Stimulated activated CD4-positive, alpha-beta T cell treated with anti-CD3 and anti-CD28 coated beads, TNF-alpha, amount 100 ng/mL, for 4 hours (primary cell): ENCODE results near the gene INO80E.
"Not testable (repeated sequence)": the region's sequence is repeated elsewhere in the genome, so short reads cannot be mapped to it uniquely, and the experiment has no call there.

Source experiments
- DNase-seq, 3 experiments: peaks; one replicate each; pipeline ENCODE4 v3.0.0-alpha.2; 2020; ENCODE audit warnings: low read depth in 3 of 3

Gene INO80E

GRCh38 chr16:30009990-30010843 lies 14.2 kb downstream of the INO80E start:
- no peak for DNase-seq

- no peak for DNase-seq
These were observed 15.0 kb downstream of the INO80E start, which contains the start of gene DOC2A for GRCh38 chr16:30010844-30011713. Gene DOC2A (minus strand): TSS chr16:30011027. CDS start chr16:30010222, 805 bp downstream.

- DNase-seq = no peak
These were observed 15.9 kb downstream of the INO80E start for GRCh38 chr16:30011714-30012504.

- not testable (repeated sequence) for DNase-seq
These were observed 16.6 kb downstream of the INO80E start for GRCh38 chr16:30012598-30012997.

GRCh38 chr16:30015450-30015849 lies 19.4 kb downstream of the INO80E start:
- not testable (repeated sequence) for DNase-seq

- no peak for DNase-seq
These were observed 20.7 kb downstream of the INO80E start for GRCh38 chr16:30016555-30017276.

- no peak for DNase-seq
These were observed 21.2 kb downstream of the INO80E start for GRCh38 chr16:30017277-30017656.

- not testable (repeated sequence) for DNase-seq
These were observed 21.9 kb downstream of the INO80E start for GRCh38 chr16:30017937-30018336.

GRCh38 chr16:30018731-30019158 lies 22.7 kb downstream of the INO80E start:
- no peak for DNase-seq

GRCh38 chr16:30022887-30023286 lies 26.8 kb downstream of the INO80E start, which contains the start of gene C16orf92:
Gene C16orf92 (plus strand): TSS chr16:30023198. CDS start chr16:30023341, 143 bp downstream.
- DNase-seq = no peak

GRCh38 chr16:30023586-30023985 lies 27.5 kb downstream of the INO80E start:
- no peak for DNase-seq

- DNase-seq = no peak
These were observed 28.4 kb downstream of the INO80E start for GRCh38 chr16:30024451-30024850.

- DNase-seq = no peak
These were observed 29.1 kb downstream of the INO80E start for GRCh38 chr16:30025156-30025555.

- no peak for DNase-seq
These were observed 29.5 kb downstream of the INO80E start for GRCh38 chr16:30025574-30025973.

GRCh38 chr16:30026449-30026848 lies 30.4 kb downstream of the INO80E start:
- no peak for DNase-seq

GRCh38 chr16:30027588-30028437 lies 31.8 kb downstream of the INO80E start:
- DNase-seq = no peak

GRCh38 chr16:30028438-30029076 lies 32.5 kb downstream of the INO80E start:
- DNase-seq = no peak

GRCh38 chr16:30030011-30030685 lies 34.1 kb downstream of the INO80E start:
- DNase-seq = no peak
